ENCODE results near the gene TARBP1. TPM values are rescaled to one million over a fixed set of nuclear protein-coding genes. Genes with fewer than 3 reads are reported as not detected.

TARBP1 gene
- total RNA-seq, 1 donor from 2014 or later = 30.4 TPM

GRCh38 chr1:234477386-234478151 is 1.4 kb downstream of the TARBP1 start:
- no peak for TF ChIP-seq CTCF (IDR thresholded peaks at IDR 0.05)
- POLR2A ChIA-PET = interaction anchor here (0.6 to 2.4 kb wide), 15 partner anchors 9 to 1027 kb away, joined by 3 to 13 read pairs (median 4); partner anchors contain the start of genes B3GALNT2, COA6, IRF2BP2 and RBM34

GRCh38 chr1:234476172-234476571 is 2.8 kb downstream of the TARBP1 start:
- Mint-ChIP-seq H3K4me3 (peak overlapping the region; percentile 74), H3K27ac (peak overlapping the region; percentile 82), H3K27me3 (no peaks in the 10 kb centered on the region), H3K4me1 (peaks cover 53% of the 10 kb centered on the region), H3K36me3 (ENCODE audit: low read depth) (peaks cover 4% of the 10 kb centered on the region), H3K9me3 (peaks cover 6% of the 10 kb centered on the region)
- CTCF ChIA-PET = no interaction called here
- POLR2A ChIA-PET = no interaction called here
- ATAC-seq (ENCODE audit: low read depth) (no peak), DNase-seq (no peak)
- intact Hi-C loops (cut with micrococcal nuclease) = loop anchor here (5.0 kb wide), 3 partner anchors 126 to 1026 kb away; partner anchors contain the start of gene B3GALNT2
- TF ChIP-seq CTCF (IDR thresholded peaks at IDR 0.05) = no peak

More at GRCh38 chr1:234477386-234478151, 1.4 kb downstream of the TARBP1 start:
- DNase-seq = no peak
- CTCF ChIA-PET = interaction anchor here (3.2 kb wide), 1 partner anchor 9 kb away, joined by 7 read pairs; no protein-coding TSS in a partner anchor
- Mint-ChIP-seq H3K4me3 (peak overlapping the region; percentile 85), H3K4me1 (peaks cover 53% of the 10 kb centered on the region), H3K36me3 (ENCODE audit: low read depth) (peaks cover 3% of the 10 kb centered on the region), H3K27ac (peak overlapping the region; percentile 88), H3K9me3 (peaks cover 6% of the 10 kb centered on the region), H3K27me3 (peaks cover 3% of the 10 kb centered on the region)
- intact Hi-C loops (cut with micrococcal nuclease) = loop anchor here (1.0 to 5.0 kb wide), 7 partner anchors 104 to 1025 kb away; partner anchors contain the start of genes ARID4B, B3GALNT2, COA6 and GGPS1
- no peak for ATAC-seq (ENCODE audit: low read depth)

GRCh38 chr1:234475167-234475793 is 3.7 kb downstream of the TARBP1 start:
- TF ChIP-seq CTCF (IDR thresholded peaks at IDR 0.05) = no peak
- ChIA-PET CTCF (no interaction called here), POLR2A (interaction anchor here (0.6 to 0.7 kb wide), 2 partner anchors 123 to 403 kb away, joined by 3 read pairs; no protein-coding TSS in a partner anchor)
- no peak overlapping the region for H3K4me3 Mint-ChIP-seq
- DNase-seq (no peak), ATAC-seq (ENCODE audit: low read depth) (no peak)
- H3K27me3 Mint-ChIP-seq = no peaks in the 10 kb centered on the region
- peaks cover 53% of the 10 kb centered on the region for H3K4me1 Mint-ChIP-seq
- peaks cover 6% of the 10 kb centered on the region for H3K9me3 Mint-ChIP-seq
- intact Hi-C loops (cut with micrococcal nuclease) = loop anchor here (5.0 kb wide), 3 partner anchors 127 to 1027 kb away; partner anchors contain the start of gene B3GALNT2
- no peak overlapping the region for H3K27ac Mint-ChIP-seq
- peaks cover 9% of the 10 kb centered on the region for H3K36me3 Mint-ChIP-seq (ENCODE audit: low read depth)

- CTCF ChIA-PET = no interaction called here
- no peak overlapping the region for H3K27ac Mint-ChIP-seq
Observed at GRCh38 chr1:234474375-234474774, 4.6 kb downstream of the TARBP1 start.

More at GRCh38 chr1:234474375-234474774, 4.6 kb downstream of the TARBP1 start:
- Mint-ChIP-seq H3K4me3 (no peak overlapping the region), H3K9me3 (peaks cover 6% of the 10 kb centered on the region), H3K4me1 (peaks cover 48% of the 10 kb centered on the region), H3K27me3 (no peaks in the 10 kb centered on the region), H3K36me3 (ENCODE audit: low read depth) (peaks cover 13% of the 10 kb centered on the region)
- DNase-seq (no peak), ATAC-seq (ENCODE audit: low read depth) (no peak)
- intact Hi-C loops (cut with micrococcal nuclease) = no loop called here
- no peak for TF ChIP-seq CTCF (IDR thresholded peaks at IDR 0.05)
- POLR2A ChIA-PET = no interaction called here

Data from activated B cell treated with CpG ODN at 0.5 μM for 24 hours (primary cell).